HCT116 (cell line): Measurements from ENCODE around the gene ALK. TPM values are rescaled to one million over a fixed set of nuclear protein-coding genes. Genes with fewer than 3 reads are reported as not detected.

Experiments
- ATAC-seq: fragments of 200-7000 bp; cut with Tn5 transposase; 2 replicates; pipeline ENCODE4 v1.9.1; 2020; ENCODE audit warnings: mild to moderate bottlenecking, moderate library complexity
- BruUV-seq: library from RNA; stranded (reverse); fragments of 400-500 nt; replicated peaks from 2 replicates; lab custom pipeline; 2021; lab: Mats Ljungman, UMichigan
- CTCF ChIA-PET: fragments of 300-600 bp; sonication (Branson Sonifier 250); formaldehyde crosslinking; loops from one replicate; lab custom pipeline; 2021; ENCODE audit warnings: antibody characterized with exemption; lab: Charles Lee
- POLR2A ChIA-PET: fragments of 300-600, 350-600 bp; sonication (Branson Sonifier 250); formaldehyde crosslinking; loops from one replicate; lab custom pipeline; 2021; ENCODE audit warnings: antibody characterized with exemption; lab: Charles Lee
- RAD21 ChIA-PET, 2 experiments: fragments of 300-600 bp; sonication (Branson Sonifier 250); formaldehyde crosslinking; loops; one replicate each; lab custom pipeline; 2023; ENCODE audit warnings: low total read pairs in 2 of 2; ENCODE audit not compliant: uncharacterized antibody in 2 of 2, unreplicated experiment in 2 of 2, low non-redundant PET in 1 of 2; lab: Charles Lee
- DNase-seq: peaks from one replicate; pipeline ENCODE4 v3.0.0-alpha.2; 2010; ENCODE audit warnings: low read depth, low spot score
- H2AFZ ChIP-seq: fragments of 200-600 bp; shearing (Covaris generic), sonication (generic); 2 replicates; pipeline ENCODE4 v1.6.1; 2017; ENCODE audit warnings: low read depth, mixed run types, mixed read lengths, antibody characterized with exemption, low read length; ENCODE audit not compliant: poor library complexity, severe bottlenecking
- H3K27ac ChIP-seq: 2 replicates; pipeline ENCODE4 v1.5.1; 2012; ENCODE audit warnings: low read depth, low read length
- H3K27me3 ChIP-seq: fragments of 200-600 bp; sonication (generic); 2 replicates; pipeline ENCODE4 v1.6.1; 2016; ENCODE audit warnings: mixed run types, low read length, mixed read lengths; ENCODE audit not compliant: insufficient read depth
- H3K36me3 ChIP-seq, 2 experiments: fragments of 200-500 bp in 1 of 2; fragments of 200-600 bp in 1 of 2; sonication (Bioruptor generic) in 1 of 2; sonication (generic) in 1 of 2; 2 replicates each; pipeline versions ENCODE4 v1.5.1 to v1.6.1; 2014 to 2016; ENCODE audit warnings: low read length in 2 of 2, inconsistent platforms in 1 of 2, mixed read lengths in 1 of 2, mixed run types in 1 of 2; ENCODE audit not compliant: insufficient read depth in 2 of 2, control insufficient read depth in 1 of 2
- H3K4me1 ChIP-seq, 2 experiments: fragments of 200-600 bp in 1 of 2; sonication (generic) in 1 of 2; 2 replicates each; pipeline versions ENCODE4 v1.5.1 to v1.6.1; 2012 to 2017; ENCODE audit warnings: low read length in 2 of 2, inconsistent platforms in 1 of 2, mild to moderate bottlenecking in 1 of 2, mixed read lengths in 1 of 2, mixed run types in 1 of 2, moderate library complexity in 1 of 2; ENCODE audit not compliant: insufficient read depth in 2 of 2, control insufficient read depth in 1 of 2
- H3K4me2 ChIP-seq: fragments of 200-600 bp; sonication (generic); 2 replicates; pipeline ENCODE4 v1.6.1; 2017; ENCODE audit warnings: mixed run types, low read length, mixed read lengths
- H3K4me3 ChIP-seq, 2 experiments: fragments of 200-600 bp in 1 of 2; sonication (generic) in 1 of 2; replicated peaks in 1 of 2; 2 replicates each; pipeline ENCODE4 v1.5.1; 2011 to 2016; ENCODE audit warnings: low read length in 2 of 2, control low read depth in 1 of 2, low read depth in 1 of 2, mild to moderate bottlenecking in 1 of 2, mixed read lengths in 1 of 2, mixed run types in 1 of 2
- H3K79me2 ChIP-seq: fragments of 200-600 bp; sonication (generic); 2 replicates; pipeline ENCODE4 v1.6.1; 2017; ENCODE audit warnings: mild to moderate bottlenecking, mixed run types, low read length, moderate library complexity, mixed read lengths; ENCODE audit not compliant: insufficient read depth
- H3K9ac ChIP-seq: fragments of 200-600 bp; sonication (generic); 2 replicates; pipeline ENCODE4 v1.6.1; 2016; ENCODE audit warnings: low read length, mixed read lengths
- H3K9me2 ChIP-seq: fragments of 200-600 bp; sonication (generic), shearing (Covaris generic); 2 replicates; pipeline ENCODE4 v1.6.1; 2017; ENCODE audit warnings: mixed run types, mild to moderate bottlenecking, moderate library complexity; ENCODE audit not compliant: insufficient read depth
- H3K9me3 ChIP-seq, 2 experiments: fragments of 200-500 bp in 1 of 2; fragments of 200-600 bp in 1 of 2; sonication (Bioruptor generic) in 1 of 2; sonication (generic) in 1 of 2; 2 replicates each; pipeline ENCODE4 v1.6.1; 2014 to 2017; ENCODE audit warnings: low read length in 2 of 2, mixed read lengths in 2 of 2, inconsistent platforms in 1 of 2, low read depth in 1 of 2, mild to moderate bottlenecking in 1 of 2, mixed run types in 1 of 2, moderate library complexity in 1 of 2; ENCODE audit not compliant: control insufficient read depth in 1 of 2, insufficient read depth in 1 of 2
- H4K20me1 ChIP-seq: fragments of 200-600 bp; sonication (generic), shearing (Covaris generic); 2 replicates; pipeline ENCODE4 v1.6.1; 2017; ENCODE audit warnings: mixed run types, mild to moderate bottlenecking, moderate library complexity; ENCODE audit not compliant: insufficient read depth
- EZH2phosphoT487 ChIP-seq: fragments of 200-600 bp; IDR thresholded peaks from 2 replicates; pipeline ENCODE4 v1.6.1; 2018; ENCODE audit warnings: antibody characterized with exemption, borderline replicate concordance
- RAD21 ChIP-seq: IDR thresholded peaks from 2 replicates; pipeline ENCODE4 v1.6.1; 2012; ENCODE audit warnings: low read depth, mild to moderate bottlenecking
- intact Hi-C: fragments of 100-400 bp; cut with micrococcal nuclease; formaldehyde crosslinking; loops from 2 replicates; pipeline ENCODE4 v1.10.0; 2022
- total RNA-seq: library from RNA; stranded (reverse); gene quantifications from one replicate; pipeline ENCODE4 v1.2.1, GENCODE V29; 2021; ENCODE audit not compliant: unreplicated experiment
- TF ChIP-seq, protein P1 (sequence below): IDR thresholded peaks from 2 replicates; pipeline ENCODE4 v1.6.1; 2011; ENCODE audit warnings: mild to moderate bottlenecking, low read length, moderate library complexity; ENCODE audit not compliant: insufficient replicate concordance; ENCODE audit errors: extremely low read depth
- TF ChIP-seq, protein P2 (sequence below): IDR thresholded peaks from 2 replicates; pipeline ENCODE4 v1.6.1; 2012; ENCODE audit warnings: low read depth
- TF ChIP-seq, protein P3 (sequence below): IDR thresholded peaks from 2 replicates; pipeline ENCODE4 v1.6.1; 2012

Gene ALK
- total RNA-seq, 1 experiment from 2014 or later, result not detected

DNA sequence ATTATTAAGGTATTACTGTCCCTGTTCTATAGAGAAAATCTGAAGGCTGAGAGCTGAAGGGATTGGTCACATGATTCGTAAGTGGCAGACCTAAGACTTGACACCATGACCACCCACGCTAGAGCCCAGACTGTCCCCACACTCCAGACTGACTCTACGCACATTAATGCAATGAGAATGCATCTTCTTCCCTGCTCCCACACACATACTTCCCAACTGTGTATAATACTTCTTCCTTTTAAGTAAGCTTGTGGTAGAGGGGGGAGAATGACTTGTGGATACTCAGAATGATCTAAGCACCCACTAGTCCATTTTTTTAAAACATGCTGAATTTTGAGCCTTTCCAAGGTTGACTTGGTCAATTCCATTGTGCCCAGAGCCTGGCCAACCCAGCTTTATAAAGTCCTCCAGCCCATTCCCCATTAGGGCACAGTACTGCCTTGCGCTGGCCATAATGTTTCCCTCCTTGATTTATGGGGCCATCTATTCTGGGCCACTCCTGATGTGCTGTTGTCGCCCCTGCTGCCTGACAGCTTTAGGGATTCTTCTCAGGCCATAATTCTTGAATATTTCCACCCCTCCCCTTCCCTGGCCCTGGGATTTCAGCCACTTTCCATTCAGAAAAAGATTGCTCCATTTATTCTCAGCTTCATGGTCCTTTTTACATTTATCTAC is 28.7 kb downstream of the ALK start:
- H3K9ac ChIP-seq, result no peak overlapping the region
- H3K27ac ChIP-seq, result no peak overlapping the region
- BruUV-seq, result no TSS peak
- H2AFZ ChIP-seq, result no peak overlapping the region
- no peak overlapping the region for H3K4me2 ChIP-seq
- CTCF ChIA-PET, result no interaction called here
- H3K4me3 ChIP-seq, result no peak overlapping the region
- intact Hi-C loops, result no loop called here
- no peak for DNase-seq
- H3K9me2 ChIP-seq, result no peaks in the 10 kb centered on the region
- H3K36me3 ChIP-seq, result no peaks in the 10 kb centered on the region
- peaks cover 36% of the 10 kb centered on the region for H3K27me3 ChIP-seq
- H3K4me1 ChIP-seq, result no peaks in the 10 kb centered on the region
- ATAC-seq, result no peak
- H3K79me2 ChIP-seq, result no peaks in the 10 kb centered on the region
- no peak for TF ChIP-seq EZH2phosphoT487
- no peak for TF ChIP-seq RAD21
- TF ChIP-seq, all 23 proteins: peak for 0
- Histone ChIP-seq H4K20me1 (no peaks in the 10 kb centered on the region), H3K9me3 (no peaks in the 10 kb centered on the region)
- ChIA-PET RAD21 (no interaction called here), POLR2A (no interaction called here)

DNA sequence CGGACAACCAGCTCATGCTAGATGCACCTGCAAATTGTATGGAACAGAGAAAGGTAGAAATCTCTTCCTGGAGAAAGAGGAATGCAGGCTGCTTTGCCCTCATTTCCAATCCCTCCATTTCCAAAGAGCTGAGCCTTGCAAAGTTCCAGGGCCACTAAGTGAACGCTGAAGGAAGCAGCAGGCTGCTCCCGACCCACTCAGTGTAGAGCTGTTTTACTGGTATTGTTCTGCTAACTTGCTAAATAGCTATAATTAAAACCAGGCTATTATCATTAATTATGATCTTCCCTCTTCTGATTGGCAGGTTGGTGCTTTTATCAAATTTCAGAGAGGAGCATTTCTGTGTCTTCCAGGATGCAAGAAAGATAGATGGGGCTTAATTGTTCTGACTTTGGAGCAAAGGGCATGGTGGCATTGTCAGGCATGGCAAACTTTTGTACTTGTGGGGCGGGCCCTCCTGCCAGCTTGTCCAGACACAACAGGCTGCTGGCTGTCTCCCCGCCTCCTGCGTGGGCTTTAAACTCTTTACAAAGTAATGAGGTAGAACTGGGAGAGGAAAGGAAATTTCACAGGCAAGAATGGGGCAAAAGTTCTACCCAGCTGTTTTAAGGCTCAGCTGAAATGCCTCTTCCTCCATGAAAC is 40.2 kb downstream of the ALK start:
- TF ChIP-seq, protein P1, sequence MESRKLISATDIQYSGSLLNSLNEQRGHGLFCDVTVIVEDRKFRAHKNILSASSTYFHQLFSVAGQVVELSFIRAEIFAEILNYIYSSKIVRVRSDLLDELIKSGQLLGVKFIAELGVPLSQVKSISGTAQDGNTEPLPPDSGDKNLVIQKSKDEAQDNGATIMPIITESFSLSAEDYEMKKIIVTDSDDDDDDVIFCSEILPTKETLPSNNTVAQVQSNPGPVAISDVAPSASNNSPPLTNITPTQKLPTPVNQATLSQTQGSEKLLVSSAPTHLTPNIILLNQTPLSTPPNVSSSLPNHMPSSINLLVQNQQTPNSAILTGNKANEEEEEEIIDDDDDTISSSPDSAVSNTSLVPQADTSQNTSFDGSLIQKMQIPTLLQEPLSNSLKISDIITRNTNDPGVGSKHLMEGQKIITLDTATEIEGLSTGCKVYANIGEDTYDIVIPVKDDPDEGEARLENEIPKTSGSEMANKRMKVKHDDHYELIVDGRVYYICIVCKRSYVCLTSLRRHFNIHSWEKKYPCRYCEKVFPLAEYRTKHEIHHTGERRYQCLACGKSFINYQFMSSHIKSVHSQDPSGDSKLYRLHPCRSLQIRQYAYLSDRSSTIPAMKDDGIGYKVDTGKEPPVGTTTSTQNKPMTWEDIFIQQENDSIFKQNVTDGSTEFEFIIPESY, result no peak
- TF ChIP-seq, protein P2, sequence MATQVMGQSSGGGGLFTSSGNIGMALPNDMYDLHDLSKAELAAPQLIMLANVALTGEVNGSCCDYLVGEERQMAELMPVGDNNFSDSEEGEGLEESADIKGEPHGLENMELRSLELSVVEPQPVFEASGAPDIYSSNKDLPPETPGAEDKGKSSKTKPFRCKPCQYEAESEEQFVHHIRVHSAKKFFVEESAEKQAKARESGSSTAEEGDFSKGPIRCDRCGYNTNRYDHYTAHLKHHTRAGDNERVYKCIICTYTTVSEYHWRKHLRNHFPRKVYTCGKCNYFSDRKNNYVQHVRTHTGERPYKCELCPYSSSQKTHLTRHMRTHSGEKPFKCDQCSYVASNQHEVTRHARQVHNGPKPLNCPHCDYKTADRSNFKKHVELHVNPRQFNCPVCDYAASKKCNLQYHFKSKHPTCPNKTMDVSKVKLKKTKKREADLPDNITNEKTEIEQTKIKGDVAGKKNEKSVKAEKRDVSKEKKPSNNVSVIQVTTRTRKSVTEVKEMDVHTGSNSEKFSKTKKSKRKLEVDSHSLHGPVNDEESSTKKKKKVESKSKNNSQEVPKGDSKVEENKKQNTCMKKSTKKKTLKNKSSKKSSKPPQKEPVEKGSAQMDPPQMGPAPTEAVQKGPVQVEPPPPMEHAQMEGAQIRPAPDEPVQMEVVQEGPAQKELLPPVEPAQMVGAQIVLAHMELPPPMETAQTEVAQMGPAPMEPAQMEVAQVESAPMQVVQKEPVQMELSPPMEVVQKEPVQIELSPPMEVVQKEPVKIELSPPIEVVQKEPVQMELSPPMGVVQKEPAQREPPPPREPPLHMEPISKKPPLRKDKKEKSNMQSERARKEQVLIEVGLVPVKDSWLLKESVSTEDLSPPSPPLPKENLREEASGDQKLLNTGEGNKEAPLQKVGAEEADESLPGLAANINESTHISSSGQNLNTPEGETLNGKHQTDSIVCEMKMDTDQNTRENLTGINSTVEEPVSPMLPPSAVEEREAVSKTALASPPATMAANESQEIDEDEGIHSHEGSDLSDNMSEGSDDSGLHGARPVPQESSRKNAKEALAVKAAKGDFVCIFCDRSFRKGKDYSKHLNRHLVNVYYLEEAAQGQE, result no peak
- TF ChIP-seq, protein P3, sequence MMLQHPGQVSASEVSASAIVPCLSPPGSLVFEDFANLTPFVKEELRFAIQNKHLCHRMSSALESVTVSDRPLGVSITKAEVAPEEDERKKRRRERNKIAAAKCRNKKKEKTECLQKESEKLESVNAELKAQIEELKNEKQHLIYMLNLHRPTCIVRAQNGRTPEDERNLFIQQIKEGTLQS, result no peak
- intact Hi-C loops, result no loop called here
- no peak overlapping the region for H3K27ac ChIP-seq
- peaks cover 28% of the 10 kb centered on the region for H3K27me3 ChIP-seq
- CTCF ChIA-PET, result no interaction called here
- H3K4me1 ChIP-seq, result peaks cover 0 to 12% of the 10 kb centered on the region in 2 experiments; a peak in 2 of 4 replicates
- no peak overlapping the region for H3K4me3 ChIP-seq
- no peaks in the 10 kb centered on the region for H3K79me2 ChIP-seq
- H3K9ac ChIP-seq, result no peak overlapping the region
- POLR2A ChIA-PET, result no interaction called here
- RAD21 ChIA-PET, result no interaction called here
- no peaks in the 10 kb centered on the region for H3K9me2 ChIP-seq
- H4K20me1 ChIP-seq, result no peaks in the 10 kb centered on the region
- H3K9me3 ChIP-seq, result no peaks in the 10 kb centered on the region
- ATAC-seq (no peak), DNase-seq (no peak)
- no peak overlapping the region for H2AFZ ChIP-seq
- H3K36me3 ChIP-seq, result no peaks in the 10 kb centered on the region
- no TSS peak for BruUV-seq
- no peak overlapping the region for H3K4me2 ChIP-seq
